ENCODE results near the gene SPRYD3.
A peak's percentile ranks its signal among the peaks of the same experiment; 100 is the strongest.

The SPRYD3 gene

GRCh38 chr12:53105712-53106439 lies 26.7 kb upstream of the SPRYD3 start:
- Mint-ChIP-seq H3K36me3 (no peaks in the 10 kb centered on the region), H3K27me3 (no peaks in the 10 kb centered on the region), H3K27ac (no peak overlapping the region), H3K4me3 (no peak overlapping the region), H3K4me1 (peaks cover 21% of the 10 kb centered on the region), H3K9me3 (no peaks in the 10 kb centered on the region)

- no peaks in the 10 kb centered on the region for H3K9me3 Mint-ChIP-seq
- no peak overlapping the region for H3K27ac Mint-ChIP-seq
- H3K4me1 Mint-ChIP-seq, result peaks cover 21% of the 10 kb centered on the region
- no peak overlapping the region for H3K4me3 Mint-ChIP-seq
- H3K36me3 Mint-ChIP-seq, result no peaks in the 10 kb centered on the region
- H3K27me3 Mint-ChIP-seq, result no peaks in the 10 kb centered on the region
Observed at GRCh38 chr12:53105256-53105655, 26.1 kb upstream of the SPRYD3 start.

DNA sequence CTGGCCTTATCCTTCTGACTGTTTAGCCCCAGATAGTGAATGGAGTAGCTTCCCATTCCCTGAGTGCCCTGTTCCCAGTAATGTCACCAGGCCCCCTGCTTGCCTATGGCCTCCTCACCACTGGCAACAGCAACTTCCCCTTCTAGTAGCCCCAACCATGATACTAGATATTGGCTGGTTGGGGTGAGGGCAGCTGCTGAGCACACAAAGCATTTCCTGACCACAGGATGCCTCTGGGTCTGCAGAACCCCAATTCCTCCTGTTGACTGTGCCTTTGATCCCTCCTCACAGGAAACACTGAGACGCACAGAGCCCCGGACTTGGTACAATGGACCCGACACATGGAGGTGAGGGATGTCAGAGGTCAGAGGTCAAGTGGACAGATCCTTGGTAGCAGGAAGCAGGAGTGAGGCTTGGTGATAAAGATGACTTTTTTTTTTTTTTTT lies 24.7 kb upstream of the SPRYD3 start:
- Mint-ChIP-seq H3K9me3 (no peaks in the 10 kb centered on the region), H3K36me3 (no peaks in the 10 kb centered on the region), H3K4me1 (peaks cover 27% of the 10 kb centered on the region), H3K4me3 (no peak overlapping the region), H3K27ac (no peak overlapping the region), H3K27me3 (no peaks in the 10 kb centered on the region)

GRCh38 chr12:53102883-53103807 lies 24.0 kb upstream of the SPRYD3 start, which contains the start of gene SOAT2:
Gene SOAT2 (plus strand): TSS chr12:53103486. CDS start chr12:53103578, 92 bp downstream.
- peak within 1 kb of the TSS; percentile 19 for H3K27ac Mint-ChIP-seq

DNA sequence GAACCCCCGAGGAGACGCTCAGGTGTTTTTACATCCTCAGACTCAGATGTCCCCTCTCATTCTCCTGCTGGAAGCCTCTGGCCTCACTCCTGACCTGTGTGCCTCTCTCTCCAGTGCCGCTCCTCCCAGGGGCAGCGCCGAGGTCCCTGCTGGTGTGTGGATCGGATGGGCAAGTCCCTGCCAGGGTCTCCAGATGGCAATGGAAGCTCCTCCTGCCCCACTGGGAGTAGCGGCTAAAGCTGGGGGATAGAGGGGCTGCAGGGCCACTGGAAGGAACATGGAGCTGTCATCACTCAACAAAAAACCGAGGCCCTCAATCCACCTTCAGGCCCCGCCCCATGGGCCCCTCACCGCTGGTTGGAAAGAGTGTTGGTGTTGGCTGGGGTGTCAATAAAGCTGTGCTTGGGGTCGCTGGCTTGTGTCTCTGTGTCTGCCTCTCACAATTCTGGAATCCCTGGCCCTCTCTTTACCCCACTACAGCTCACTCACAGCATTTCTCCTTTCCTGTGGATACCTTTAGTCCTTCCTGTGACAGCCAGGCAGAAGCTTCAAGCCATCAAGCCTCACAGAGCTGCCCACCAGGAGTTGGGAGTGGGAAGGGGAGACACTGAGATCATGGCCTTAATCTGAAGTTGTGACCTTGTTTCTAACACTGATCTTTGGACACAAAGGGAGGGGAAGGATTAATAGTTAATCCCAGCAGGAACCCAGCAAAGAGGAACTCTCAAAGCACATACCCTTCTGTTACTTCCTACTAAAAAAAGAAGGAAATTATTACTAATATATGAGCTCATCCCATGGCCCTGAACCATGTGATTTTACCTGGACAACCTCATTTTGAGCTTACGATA lies 23.0 kb upstream of the SPRYD3 start:
- Mint-ChIP-seq H3K9me3 (no peaks in the 10 kb centered on the region), H3K4me3 (no peak overlapping the region), H3K27me3 (no peaks in the 10 kb centered on the region), H3K4me1 (peaks cover 39% of the 10 kb centered on the region), H3K36me3 (no peaks in the 10 kb centered on the region), H3K27ac (no peak overlapping the region)

More at GRCh38 chr12:53102883-53103807, 24.0 kb upstream of the SPRYD3 start, which contains the start of gene SOAT2:
- H3K4me1 Mint-ChIP-seq, result peaks cover 34% of the 10 kb centered on the region
- no peaks in the 10 kb centered on the region for H3K9me3 Mint-ChIP-seq
- H3K36me3 Mint-ChIP-seq, result no peaks in the 10 kb centered on the region
- peak within 1 kb of the TSS; percentile 32 for H3K4me3 Mint-ChIP-seq
- H3K27me3 Mint-ChIP-seq, result no peaks in the 10 kb centered on the region

DNA sequence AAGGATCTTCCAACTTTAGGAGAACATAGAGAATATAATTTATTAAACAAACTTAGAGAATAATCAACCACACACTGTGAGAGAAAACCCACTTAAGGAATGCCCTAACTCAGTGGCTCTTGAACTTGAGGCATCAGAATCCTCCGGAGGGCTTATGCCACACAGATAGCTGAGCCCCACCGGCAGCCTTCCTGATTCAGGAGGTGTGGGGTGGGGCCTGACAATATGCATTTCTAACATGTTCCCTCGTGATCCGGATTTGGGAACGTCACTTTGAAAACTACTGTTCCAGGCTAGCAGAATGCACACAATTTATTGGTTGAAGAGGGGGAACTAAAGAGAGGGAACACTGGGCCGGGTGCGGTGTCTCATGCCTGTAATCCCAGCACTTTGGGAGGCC lies 22.1 kb upstream of the SPRYD3 start:
- H3K9me3 Mint-ChIP-seq, result no peaks in the 10 kb centered on the region
- H3K27me3 Mint-ChIP-seq, result no peaks in the 10 kb centered on the region
- H3K4me1 Mint-ChIP-seq, result peaks cover 44% of the 10 kb centered on the region
- no peak overlapping the region for H3K4me3 Mint-ChIP-seq
- no peak overlapping the region for H3K27ac Mint-ChIP-seq
- no peaks in the 10 kb centered on the region for H3K36me3 Mint-ChIP-seq

DNA sequence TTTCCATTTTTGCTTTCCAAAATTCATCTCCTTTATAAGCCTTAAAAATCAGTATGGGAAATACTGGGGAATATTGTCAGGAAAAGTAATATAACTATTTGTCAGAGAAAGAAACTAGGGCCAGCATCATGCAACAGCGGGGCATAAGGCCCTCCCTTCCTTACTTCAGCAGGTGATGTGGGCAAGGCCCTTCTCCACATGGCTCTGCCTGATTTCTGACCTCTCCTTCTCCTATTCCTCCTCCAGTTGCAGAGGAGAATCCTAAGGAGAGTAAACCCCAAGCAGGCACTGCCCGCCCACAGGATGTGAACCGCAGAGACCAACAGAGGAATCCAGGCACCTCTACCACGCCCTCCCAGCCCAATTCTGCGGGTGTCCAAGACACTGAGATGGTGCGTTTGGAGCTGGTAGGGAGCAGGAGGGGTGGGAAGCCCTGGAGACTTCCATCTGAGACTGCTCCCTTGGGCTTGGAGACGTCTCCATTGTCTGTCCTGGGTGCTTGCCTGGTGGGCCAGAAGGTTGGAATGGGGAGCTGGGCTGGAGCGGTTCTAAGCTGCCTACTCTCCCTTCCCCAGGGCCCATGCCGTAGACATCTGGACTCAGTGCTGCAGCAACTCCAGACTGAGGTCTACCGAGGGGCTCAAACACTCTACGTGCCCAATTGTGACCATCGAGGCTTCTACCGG lies 21.4 kb upstream of the SPRYD3 start:
- H3K36me3 Mint-ChIP-seq, result no peaks in the 10 kb centered on the region
- peaks cover 44% of the 10 kb centered on the region for H3K4me1 Mint-ChIP-seq
- H3K27ac Mint-ChIP-seq, result no peak overlapping the region
- H3K4me3 Mint-ChIP-seq, result no peak overlapping the region
- no peaks in the 10 kb centered on the region for H3K27me3 Mint-ChIP-seq
- no peaks in the 10 kb centered on the region for H3K9me3 Mint-ChIP-seq

- H3K9me3 Mint-ChIP-seq, result no peaks in the 10 kb centered on the region
- no peaks in the 10 kb centered on the region for H3K27me3 Mint-ChIP-seq
- no peaks in the 10 kb centered on the region for H3K36me3 Mint-ChIP-seq
- peak overlapping the region; percentile 85 for H3K4me3 Mint-ChIP-seq
- peak overlapping the region; percentile 63 for H3K27ac Mint-ChIP-seq
- H3K4me1 Mint-ChIP-seq, result peaks cover 44% of the 10 kb centered on the region
Observed at GRCh38 chr12:53099071-53099882, 20.1 kb upstream of the SPRYD3 start.

DNA sequence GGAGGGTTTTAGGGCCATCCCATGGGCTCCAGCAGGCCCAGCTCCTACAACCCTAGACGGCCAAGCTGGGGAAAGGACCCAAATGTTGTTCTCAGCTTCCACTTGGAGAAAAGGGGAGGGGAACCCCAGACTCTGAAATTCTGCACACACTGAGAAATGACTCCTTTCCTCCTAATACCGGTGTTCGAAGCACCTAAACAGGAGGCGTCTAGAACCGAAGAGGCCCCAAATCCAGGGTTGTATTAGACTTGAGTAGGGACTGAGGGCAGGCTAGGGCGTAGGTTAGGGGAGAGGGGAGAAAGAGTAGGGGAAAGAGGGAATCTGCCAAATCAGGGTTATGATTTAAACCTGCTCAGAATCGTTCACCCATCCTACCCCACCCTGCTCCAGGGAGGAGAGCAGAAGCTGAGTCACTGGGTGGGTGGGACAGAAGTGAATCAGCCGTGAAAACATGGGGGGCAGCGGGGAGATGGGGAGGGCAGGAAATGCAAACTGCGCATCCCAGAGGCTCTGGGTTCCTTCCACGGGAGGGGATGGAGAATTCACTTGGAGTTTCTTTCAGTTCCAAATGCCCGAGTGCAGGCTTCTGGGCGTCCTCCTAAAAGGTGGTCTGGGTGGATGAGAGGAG lies 19.3 kb upstream of the SPRYD3 start:
- H3K9me3 Mint-ChIP-seq, result no peaks in the 10 kb centered on the region
- H3K36me3 Mint-ChIP-seq, result no peaks in the 10 kb centered on the region
- H3K4me3 Mint-ChIP-seq, result peak overlapping the region; percentile 85
- H3K4me1 Mint-ChIP-seq, result peaks cover 38% of the 10 kb centered on the region
- H3K27ac Mint-ChIP-seq, result peak overlapping the region; percentile 73
- H3K27me3 Mint-ChIP-seq, result no peaks in the 10 kb centered on the region

GRCh38 chr12:53097564-53098353 lies 18.6 kb upstream of the SPRYD3 start, which contains the start of gene IGFBP6:
Gene IGFBP6 (plus strand): TSS chr12:53097667. CDS start chr12:53097718, 51 bp downstream.
- Mint-ChIP-seq H3K27ac (peak within 1 kb of the TSS; percentile 73), H3K9me3 (no peaks in the 10 kb centered on the region), H3K4me1 (peaks cover 32% of the 10 kb centered on the region), H3K4me3 (peak within 1 kb of the TSS; percentile 85), H3K27me3 (no peaks in the 10 kb centered on the region), H3K36me3 (no peaks in the 10 kb centered on the region)

- Mint-ChIP-seq H3K36me3 (no peaks in the 10 kb centered on the region), H3K4me1 (peaks cover 26% of the 10 kb centered on the region), H3K4me3 (peak overlapping the region; percentile 72), H3K9me3 (no peaks in the 10 kb centered on the region), H3K27ac (peak overlapping the region; percentile 48), H3K27me3 (no peaks in the 10 kb centered on the region)
Observed at GRCh38 chr12:53097207-53097563, 18.0 kb upstream of the SPRYD3 start.

- Mint-ChIP-seq H3K4me1 (peaks cover 25% of the 10 kb centered on the region), H3K4me3 (peak overlapping the region; percentile 72), H3K27me3 (no peaks in the 10 kb centered on the region), H3K27ac (peak overlapping the region; percentile 48), H3K9me3 (no peaks in the 10 kb centered on the region), H3K36me3 (no peaks in the 10 kb centered on the region)
Observed at GRCh38 chr12:53096759-53097158, 17.6 kb upstream of the SPRYD3 start.

GRCh38 chr12:53096089-53096741 lies 17.0 kb upstream of the SPRYD3 start:
- Mint-ChIP-seq H3K27me3 (no peaks in the 10 kb centered on the region), H3K4me3 (no peak overlapping the region), H3K27ac (peak overlapping the region; percentile 67), H3K9me3 (no peaks in the 10 kb centered on the region), H3K36me3 (no peaks in the 10 kb centered on the region), H3K4me1 (peaks cover 23% of the 10 kb centered on the region)

Measured in activated naive CD4-positive, alpha-beta T cell treated with anti-CD3 and anti-CD28 coated beads, Interleukin-2, amount 50 U/mL, for 24 hours (primary cell).